GM18909 (cell line): ENCODE measurements around the gene SLC29A2.

Experiments used
- ATAC-seq: cut with Tn5 transposase; IDR thresholded peaks from one replicate; pipeline ENCODE4 v1.9.1; 2021; ENCODE audit warnings: mild to moderate bottlenecking; ENCODE audit not compliant: unreplicated experiment, poor library complexity

SLC29A2 gene, protein sequence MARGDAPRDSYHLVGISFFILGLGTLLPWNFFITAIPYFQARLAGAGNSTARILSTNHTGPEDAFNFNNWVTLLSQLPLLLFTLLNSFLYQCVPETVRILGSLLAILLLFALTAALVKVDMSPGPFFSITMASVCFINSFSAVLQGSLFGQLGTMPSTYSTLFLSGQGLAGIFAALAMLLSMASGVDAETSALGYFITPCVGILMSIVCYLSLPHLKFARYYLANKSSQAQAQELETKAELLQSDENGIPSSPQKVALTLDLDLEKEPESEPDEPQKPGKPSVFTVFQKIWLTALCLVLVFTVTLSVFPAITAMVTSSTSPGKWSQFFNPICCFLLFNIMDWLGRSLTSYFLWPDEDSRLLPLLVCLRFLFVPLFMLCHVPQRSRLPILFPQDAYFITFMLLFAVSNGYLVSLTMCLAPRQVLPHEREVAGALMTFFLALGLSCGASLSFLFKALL

DNA sequence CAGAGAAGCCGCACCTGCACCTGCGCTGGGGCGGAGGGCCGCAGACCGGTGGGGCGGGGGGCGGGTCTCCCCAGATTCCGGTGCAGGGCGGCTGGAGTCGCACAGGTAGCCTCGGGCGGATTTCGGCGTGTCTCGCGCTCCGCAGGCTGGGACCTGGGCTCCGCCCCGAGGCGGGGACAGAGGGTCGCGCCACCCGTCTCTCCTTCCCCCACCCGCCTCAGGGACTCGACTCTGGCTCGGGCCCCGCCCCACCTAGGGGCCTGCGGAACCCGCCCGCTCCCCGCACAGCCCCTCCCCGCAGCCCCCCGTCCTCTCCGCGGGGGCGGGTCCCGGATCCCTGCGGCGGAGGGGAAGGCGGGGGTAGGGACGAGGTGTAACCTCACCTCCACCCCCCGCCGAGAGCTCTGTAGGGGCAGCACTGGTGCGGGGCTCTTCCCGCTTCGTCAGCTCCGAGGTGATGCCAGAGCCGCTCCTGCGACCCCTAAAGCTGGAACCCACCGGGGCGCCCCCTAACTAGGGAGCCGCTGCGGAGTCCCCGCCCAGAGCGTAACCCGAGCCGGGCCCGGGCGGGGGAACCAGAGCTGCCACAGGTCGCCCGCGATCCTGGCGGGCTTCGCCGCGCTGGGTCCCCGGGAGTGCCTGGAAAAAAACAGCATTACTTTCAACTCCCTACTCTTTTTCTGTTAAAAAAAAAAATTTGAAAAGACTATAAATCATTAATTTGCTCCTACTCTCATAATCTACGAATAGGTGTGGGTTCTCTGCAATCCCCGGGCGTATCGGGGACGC, at the start of gene SLC29A2:
Gene SLC29A2 (minus strand): TSS at position 134 of the 789 bp plus-strand sequence. CDS start 169 bp downstream, outside the sequence.
- peak; percentile 74 for ATAC-seq

DNA sequence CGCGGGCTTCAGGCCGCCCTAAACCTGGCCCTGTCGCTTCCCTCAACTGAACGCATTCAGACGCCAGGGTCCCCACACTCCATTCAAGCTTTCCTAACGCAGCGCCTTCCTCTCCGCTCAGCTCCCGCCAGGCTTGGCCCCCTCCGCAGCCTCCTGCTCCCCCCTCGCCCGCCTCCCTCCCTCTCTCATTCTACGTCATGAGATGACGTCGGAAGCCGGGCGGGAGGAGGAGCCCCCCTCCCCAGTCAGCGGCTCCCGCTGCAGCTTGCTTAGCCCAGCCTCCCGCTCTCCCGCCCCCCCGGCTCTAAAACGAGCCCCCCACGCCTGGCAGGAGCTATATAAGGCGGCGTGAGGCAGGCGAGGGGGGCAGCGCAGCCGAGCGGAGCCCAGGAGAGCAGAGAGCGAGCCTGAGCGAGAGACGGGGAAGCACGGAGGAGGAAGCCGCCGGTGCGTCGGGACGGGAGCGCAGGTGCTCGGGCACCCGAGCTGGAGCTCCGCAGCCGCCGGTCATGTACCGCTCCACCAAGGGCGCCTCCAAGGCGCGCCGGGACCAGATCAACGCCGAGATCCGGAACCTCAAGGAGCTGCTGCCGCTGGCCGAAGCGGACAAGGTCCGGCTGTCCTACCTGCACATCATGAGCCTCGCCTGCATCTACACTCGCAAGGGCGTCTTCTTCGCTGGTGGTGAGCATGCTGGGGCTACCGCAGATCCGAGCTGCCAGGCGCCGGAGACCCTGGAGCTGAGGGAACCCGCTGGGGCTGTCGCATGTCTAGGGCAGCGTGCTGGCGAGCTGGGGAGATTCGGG, 49.3 kb upstream of the SLC29A2 start, which contains the start of gene NPAS4:
Gene NPAS4 (plus strand): TSS at position 365 of the 806 bp plus-strand sequence. CDS start 145 bp downstream, at position 510.
- ATAC-seq: no peak

DNA sequence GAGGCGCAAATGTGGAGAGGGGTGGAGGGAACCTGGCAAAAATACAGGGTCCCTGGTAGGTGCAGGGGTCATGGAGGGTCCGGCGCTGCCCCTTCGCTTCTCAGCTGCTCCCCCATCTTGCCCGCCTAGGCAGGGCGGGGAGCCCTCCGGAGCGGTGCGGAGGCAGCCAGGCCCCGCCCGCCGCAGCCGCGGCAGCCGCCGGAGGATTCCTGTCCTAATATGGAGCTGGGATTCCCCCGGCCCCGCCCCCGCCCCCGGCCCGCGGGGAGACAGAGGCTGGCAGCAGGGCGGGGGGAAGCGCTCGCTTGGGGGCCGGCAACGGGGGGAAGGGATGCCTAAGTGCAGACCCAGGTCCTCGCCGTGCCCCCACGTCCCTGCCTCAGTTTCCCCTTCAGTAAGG, 48.3 kb upstream of the SLC29A2 start:
- no peak for ATAC-seq

DNA sequence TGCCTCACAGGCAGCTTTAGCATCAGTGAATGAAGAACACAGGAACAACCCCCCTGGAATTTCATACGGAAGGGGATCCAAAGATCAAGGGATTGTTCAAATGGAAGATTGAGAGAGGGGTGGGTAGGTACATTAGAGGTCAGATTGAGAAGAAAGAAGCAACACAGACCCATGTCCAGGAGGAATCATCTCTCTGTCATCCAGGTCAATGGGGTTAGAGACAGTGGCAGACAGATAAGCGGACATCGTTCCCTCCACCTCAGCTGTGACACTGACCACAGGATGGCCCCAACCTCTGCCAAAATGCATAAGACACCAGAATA, 47.4 kb upstream of the SLC29A2 start:
- ATAC-seq: no peak

DNA sequence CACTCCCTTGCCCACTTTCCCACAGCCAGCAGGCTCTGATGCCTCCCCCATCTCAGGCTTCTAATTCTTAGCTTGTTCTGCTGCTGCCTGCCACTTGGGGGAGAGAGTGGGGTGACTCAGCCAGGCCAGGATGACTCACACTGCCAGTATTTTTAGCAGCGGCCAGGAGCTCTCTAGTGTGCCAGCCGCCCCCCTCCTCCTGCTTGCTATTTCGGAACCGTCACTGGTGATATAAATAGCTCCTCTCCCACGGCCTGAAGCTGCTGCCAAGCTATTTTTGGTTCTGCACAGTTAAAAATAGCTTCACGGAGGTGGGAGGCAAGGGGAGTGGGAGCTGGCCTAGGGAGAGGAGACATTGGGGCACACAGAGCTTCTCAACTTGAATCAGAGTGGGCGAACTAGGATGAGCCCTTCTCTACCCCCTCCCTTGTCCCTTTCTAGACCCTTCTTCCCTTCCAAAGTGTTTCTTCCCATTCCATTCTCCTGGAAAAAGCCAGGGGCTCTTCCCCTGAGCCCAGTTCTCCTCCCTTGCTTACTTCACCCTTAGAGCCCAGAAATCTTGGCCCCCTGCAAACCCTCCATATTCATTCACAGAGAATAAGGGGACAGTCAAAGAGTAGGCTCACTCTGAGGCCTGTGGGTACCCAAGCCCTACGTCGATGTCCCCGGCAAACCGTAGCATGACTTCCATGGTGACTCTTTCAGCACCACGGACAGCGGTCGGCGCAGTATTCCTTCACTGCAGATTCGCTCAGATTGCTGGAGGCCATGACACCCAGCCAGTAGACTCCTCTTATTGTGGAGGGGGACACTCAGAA, 46.8 kb upstream of the SLC29A2 start:
- ATAC-seq: no peak

DNA sequence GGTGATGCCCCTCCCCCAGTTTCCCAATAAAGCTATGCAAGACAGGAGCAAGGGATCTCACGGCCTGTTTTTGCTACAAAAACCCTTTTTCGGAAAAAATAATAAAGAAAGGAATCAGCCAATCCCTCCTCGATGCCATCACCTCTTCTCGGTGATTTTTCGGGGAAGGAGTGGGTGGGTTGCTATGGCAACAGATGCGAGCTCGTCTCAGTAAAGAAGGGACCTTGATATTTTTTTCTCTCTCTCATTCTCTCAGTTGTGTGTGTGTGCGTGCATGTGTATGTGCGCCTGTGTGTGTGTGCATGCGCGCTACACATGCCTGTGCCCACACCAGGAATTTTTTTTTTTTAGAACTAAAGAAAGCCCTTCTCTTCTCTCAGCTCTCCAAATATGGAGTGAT, 45.4 kb upstream of the SLC29A2 start:
- ATAC-seq: no peak

DNA sequence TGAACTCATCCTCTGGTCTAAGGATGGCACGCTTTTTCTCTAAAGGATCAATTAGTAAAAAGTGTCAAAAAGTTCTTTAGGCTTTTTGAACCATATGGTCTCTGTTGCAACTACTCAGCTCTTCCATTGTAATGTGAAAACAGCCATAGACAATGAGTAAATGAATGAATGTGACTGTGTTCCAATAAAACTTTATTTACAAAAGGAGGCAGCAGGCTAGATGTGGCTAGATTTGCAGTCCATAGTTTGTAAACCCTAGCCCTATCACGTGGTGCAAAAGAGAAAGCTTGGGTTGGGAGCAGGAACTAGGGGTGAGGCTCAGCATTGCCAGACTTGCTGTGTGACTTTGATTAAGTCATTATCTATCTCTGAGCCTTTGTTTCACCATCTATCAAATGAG, 43.9 kb upstream of the SLC29A2 start:
- ATAC-seq: no peak

DNA sequence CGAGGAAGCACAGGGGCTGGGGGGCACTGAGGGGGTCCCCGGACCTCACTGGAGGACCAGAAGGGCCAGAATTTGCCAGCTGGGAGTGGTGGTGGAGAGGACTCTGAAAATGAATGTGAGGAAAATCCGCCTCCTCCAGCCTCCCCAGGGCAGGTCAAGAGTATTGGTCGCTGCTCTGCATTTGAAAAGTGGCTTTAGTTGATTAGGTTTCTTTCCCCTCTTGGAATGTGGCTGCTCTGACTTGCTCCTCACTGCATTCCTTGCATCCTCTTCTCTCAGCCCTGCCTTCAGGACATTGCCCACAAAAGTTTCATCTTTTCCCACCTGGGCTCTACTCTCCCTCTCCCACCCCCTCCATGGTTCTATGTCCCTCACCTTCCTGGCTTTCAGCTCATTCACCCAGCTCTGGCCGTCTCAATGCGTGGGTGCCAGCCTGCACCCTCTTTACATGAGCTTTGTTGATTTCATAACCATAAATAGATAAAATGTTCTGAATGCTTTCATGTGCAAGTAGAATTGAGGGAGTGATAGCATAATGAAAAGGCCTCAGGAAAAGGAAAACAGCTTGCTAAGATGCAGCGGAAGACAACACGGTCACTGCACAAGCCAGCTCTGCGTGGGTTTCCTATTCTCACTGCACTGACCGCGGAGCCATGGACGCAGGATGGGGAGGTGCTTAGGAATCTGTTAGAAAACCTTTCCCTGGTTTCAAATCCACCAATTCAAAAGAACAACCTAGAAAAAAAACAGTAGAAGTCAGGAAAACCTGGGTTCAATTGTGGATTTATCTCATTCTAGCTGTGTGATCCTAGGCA, 42.8 kb upstream of the SLC29A2 start:
- no peak for ATAC-seq

DNA sequence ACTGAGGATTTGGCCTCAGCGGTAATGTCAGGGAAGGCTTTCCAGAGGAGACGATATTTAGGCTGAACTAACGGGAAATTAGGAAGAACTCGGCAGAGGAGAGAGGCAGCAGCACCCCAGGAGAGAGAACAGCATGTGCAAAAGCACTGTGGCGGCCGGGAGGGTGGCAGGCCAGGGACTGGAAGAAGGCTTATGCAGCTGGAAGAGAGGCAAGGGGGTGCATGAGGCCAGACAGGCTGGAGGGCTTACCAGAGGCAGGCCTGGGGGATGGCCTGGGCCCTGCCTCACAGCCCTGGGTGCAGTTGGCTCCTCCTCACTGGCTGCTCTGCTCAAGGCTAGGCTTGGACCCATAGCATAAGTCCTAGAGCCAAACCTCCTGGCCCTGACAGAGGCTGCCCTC, 41.6 kb upstream of the SLC29A2 start:
- ATAC-seq: no peak

DNA sequence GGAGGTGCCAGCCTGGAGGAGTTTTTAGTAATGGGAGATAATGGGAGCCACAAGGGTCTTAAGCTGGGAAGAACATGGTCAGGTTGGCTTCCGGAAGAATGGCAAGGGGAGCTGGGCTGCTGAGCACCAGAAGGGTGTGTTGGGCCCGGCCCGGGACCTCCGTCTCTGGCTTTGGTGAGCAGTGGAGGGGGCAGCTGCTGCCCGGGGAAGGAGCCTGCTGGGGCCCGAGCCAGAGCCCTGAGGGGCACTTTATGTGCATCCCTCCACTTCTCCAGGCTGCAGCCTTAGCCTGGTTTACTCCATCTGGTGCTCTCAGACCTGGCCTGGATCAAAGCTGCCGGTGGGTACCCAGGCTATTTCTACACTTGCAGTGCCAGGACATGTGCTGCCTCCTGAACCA, 40.5 kb upstream of the SLC29A2 start:
- ATAC-seq: no peak

DNA sequence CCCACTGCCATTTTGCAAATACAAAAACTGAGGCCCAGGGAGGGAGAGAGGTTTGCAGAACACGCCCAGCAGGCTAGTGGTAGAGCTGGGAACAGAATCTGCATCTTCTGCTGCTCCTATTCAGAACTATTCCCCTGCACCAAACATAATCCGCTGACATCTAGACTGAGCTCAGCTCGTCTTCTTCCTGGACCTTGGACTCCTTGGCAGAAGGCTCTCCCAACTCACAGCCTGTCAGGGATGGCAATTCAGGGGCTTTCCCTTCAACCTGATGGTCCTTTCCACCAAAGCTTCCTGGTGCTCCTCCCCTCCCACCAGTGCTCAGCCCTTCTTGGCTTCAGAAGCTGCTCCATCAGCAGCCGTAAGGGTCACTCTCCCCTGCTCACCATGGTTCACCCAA, 39.8 kb upstream of the SLC29A2 start:
- ATAC-seq: no peak

DNA sequence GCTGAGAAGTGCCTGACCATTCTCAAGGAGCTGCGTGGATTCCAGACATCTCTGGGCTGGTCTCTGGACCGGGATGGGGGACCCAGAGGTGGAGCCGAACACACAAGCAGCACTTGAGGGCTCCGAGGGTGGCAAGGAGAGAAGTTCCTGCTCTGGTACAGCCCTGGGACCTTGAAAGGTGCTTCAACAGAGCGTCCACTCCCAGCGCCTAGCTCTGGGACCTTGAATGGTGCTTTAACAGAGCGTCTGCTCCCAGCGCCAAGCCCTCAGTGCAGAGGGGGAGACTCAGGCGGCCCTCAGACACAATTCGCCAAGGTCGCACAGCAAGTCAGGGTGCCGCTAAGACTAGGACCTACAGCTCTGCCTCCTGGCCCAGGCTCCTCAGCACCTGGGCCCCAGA, 38.6 kb upstream of the SLC29A2 start:
- ATAC-seq: no peak

DNA sequence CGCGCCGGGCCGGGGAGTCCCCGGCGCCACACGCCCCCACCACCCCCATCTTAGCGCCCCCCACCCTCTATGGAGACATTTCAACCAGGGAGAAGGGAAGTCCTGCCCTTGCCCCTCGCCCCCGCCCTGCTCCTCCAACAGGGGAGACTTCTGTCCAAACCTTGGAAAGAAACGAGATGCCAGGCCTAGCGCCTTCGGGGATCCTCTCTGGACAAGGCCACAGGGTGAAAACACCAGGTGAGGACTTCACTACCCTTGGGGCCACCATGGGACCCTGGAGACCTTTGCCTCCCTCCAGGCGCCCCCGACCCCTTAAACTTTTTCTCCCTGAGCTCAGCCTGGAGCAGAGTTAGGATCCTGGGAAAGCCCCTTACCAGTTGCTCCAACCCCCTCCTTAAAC, 37.7 kb upstream of the SLC29A2 start:
- ATAC-seq: no peak

DNA sequence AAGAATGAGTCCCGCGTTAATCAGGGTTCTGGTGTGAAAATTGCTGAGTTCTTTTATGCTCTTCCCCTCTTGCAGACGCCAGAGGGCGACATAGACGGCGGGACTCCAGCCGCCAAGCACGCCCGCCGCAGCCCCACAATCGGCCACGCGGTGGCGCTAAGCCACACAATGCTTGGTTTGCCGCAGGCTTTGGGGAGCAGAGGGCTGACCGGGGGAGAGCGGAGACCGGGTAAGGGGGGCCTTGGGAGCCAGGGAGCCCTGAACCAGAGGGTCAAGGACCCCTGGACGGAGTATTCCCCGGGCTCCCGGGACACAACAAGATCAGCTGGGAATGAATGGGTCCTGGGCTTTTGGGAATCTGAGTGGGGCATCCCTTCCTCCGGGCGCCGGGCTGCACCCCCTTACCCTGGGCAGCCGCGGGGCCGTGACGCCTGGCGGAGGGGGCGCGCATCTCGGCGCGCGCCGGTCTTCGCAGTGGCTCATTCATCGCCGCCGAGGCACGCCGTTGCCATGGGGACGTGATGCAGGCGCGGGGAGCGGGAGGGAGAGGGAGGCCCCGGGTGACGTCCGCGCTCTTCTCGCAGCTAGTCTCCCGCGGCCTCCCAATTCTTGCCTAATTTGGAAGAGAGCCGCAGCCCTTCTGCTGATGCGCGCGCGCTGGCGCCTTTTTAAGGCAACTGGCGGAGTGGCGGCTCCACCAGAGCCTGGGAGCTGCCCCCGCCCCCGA, 37.1 kb upstream of the SLC29A2 start:
- peak; percentile 68 for ATAC-seq

DNA sequence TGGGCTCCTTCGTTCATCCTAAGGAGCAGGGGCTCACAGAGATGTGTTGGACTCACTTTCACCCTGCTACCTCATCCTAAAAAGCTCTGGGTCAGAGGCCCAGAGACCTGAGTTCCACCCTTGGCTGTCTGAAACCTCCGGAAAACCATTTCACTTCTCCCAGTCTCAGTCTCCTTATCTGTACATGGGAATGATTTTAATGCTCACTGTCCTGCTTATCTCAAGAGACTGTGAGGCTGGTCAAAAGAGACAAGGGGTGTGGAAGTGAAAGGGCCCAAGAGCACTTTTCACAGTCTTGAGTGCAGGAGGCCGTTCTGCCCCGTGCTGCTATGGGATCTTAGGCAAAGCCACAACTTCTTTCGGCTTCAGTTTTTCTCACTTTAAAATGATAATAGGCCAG, 36.1 kb upstream of the SLC29A2 start:
- ATAC-seq: no peak

DNA sequence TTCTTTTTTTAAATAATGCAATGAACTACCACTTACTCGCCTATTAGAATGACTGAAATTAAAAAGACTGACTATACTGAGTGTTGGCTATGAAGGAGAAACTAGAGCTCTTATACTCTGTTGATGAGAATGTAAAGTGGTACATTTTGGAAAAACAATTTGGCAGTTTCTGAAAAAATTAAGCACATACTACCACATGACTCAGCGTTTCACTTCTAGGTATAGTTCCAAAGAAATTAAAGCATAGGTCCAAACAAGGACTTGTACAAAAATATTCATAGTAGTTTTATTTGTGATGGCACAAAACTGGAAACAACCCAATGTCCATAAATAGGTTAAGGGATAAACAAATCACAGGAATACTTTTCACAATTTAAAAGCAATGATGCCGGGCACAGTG, 22.4 kb upstream of the SLC29A2 start:
- ATAC-seq: no peak

DNA sequence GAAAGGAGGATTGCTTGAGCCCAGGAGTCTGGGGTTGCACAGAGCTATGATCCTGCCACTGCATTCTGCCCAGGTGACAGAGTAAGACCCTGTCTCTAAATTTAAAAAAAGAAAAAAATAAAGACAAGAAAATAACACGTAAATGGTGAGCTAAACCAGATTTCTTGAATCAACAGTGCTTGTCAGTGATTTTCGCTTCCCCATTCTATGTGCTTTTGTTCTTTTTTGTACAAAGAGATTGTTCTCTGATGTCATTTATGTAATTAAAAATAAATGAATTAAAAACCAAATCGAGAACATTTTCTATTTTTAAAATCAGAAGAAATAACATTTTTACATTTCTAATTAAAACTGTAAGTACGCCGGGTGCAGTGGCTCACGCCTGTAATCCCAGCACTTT, 19.8 kb upstream of the SLC29A2 start:
- no peak for ATAC-seq

DNA sequence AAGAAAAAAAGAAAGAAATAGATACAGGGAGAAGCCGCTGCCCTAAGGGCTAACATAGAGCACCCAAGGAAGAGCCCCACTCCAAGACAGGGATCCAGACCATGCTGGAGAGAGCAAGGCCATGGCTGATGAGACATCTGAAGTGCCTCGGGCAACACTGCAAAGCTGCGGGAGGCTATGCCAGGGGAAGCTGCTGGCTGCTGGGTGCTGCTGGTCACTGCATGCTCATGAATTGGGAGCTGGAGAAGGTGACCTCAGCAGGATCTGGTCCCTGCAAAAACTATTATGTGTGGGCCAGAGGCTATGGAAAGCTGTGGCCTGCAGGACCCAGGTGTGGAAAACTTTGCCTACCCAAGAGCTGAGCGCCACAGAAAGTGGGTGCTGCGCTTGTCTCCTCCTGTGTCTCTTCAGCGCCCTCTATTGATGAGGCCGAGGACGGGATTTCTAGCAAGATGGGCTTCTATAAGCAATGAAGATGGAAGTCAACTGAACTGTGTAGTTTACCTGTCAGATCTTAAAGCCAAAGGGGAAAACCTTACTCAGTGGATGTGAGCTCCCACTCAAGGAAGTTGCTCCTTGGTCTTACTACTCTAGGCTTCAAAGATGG, 17.3 kb upstream of the SLC29A2 start:
- no peak for ATAC-seq
